IMR-90 (cell line): ENCODE measurements around the gene RBM8A. TPM values are rescaled to one million over a fixed set of nuclear protein-coding genes. Genes with fewer than 3 reads are reported as not detected.

Experiments used
- ATAC-seq: fragments of 200-7000 bp; cut with Tn5 transposase; 2 replicates; pipeline ENCODE4 v1.9.1; 2020; ENCODE audit warnings: low read depth, mild to moderate bottlenecking, moderate library complexity
- BruUV-seq: library from RNA; stranded (reverse); fragments of 400-500 nt; replicated peaks from 2 replicates; lab custom pipeline; 2021; lab: Mats Ljungman, UMichigan
- CTCF ChIA-PET: fragments of 300-600 bp; formaldehyde crosslinking; extraction: SDS; loops from one replicate; lab custom pipeline; 2021; ENCODE audit warnings: antibody characterized with exemption; lab: Yijun Ruan, JAX
- POLR2A ChIA-PET: fragments of 300-600 bp; sonication (Branson Sonifier 250); formaldehyde crosslinking; loops from one replicate; lab custom pipeline; 2022; ENCODE audit warnings: antibody characterized with exemption; ENCODE audit not compliant: unreplicated experiment; lab: Charles Lee
- DNase-seq: peaks from one replicate; pipeline ENCODE4 v3.0.0; 2013
- H2AFZ ChIP-seq: replicated peaks from 2 replicates; pipeline ENCODE3; 2013; ENCODE audit warnings: low read length, mild to moderate bottlenecking; ENCODE audit not compliant: poor library complexity
- H2AK5ac ChIP-seq: 2 replicates; pipeline ENCODE4 v1.6.1; 2013; ENCODE audit warnings: low read depth, low read length, inconsistent platforms
- H2AK9ac ChIP-seq: replicated peaks from 2 replicates; pipeline ENCODE3; 2013; ENCODE audit warnings: mild to moderate bottlenecking, low read depth, low read length, moderate library complexity; ENCODE audit not compliant: poor library complexity
- H2BK120ac ChIP-seq: 2 replicates; pipeline ENCODE4 v1.6.1; 2013; ENCODE audit warnings: low read depth, low read length, inconsistent platforms
- H2BK15ac ChIP-seq: 3 replicates; pipeline ENCODE4 v1.6.1; 2013; ENCODE audit warnings: low read depth, low read length, inconsistent platforms
- H2BK20ac ChIP-seq: 2 replicates; pipeline ENCODE4 v1.6.1; 2013; ENCODE audit warnings: low read depth, mild to moderate bottlenecking, inconsistent platforms, low read length, moderate library complexity
- H2BK5ac ChIP-seq: 2 replicates; pipeline ENCODE4 v1.6.1; 2013; ENCODE audit warnings: mild to moderate bottlenecking, low read depth, low read length, inconsistent platforms; ENCODE audit not compliant: poor library complexity, severe bottlenecking
- H3K14ac ChIP-seq: replicated peaks from 2 replicates; pipeline ENCODE4 v1.6.1; 2013; ENCODE audit warnings: low read depth, low read length, inconsistent platforms
- H3K18ac ChIP-seq: 2 replicates; pipeline ENCODE4 v1.6.1; 2013; ENCODE audit warnings: low read depth, low read length, control low read depth
- H3K23ac ChIP-seq: 2 replicates; pipeline ENCODE4 v1.6.1; 2013; ENCODE audit warnings: low read depth, low read length, inconsistent platforms
- H3K27ac ChIP-seq: 2 replicates; pipeline ENCODE4 v1.5.1; 2013; ENCODE audit warnings: mild to moderate bottlenecking, control low read depth, low read length; ENCODE audit not compliant: insufficient read depth
- H3K27me3 ChIP-seq: 2 replicates; pipeline ENCODE4 v1.6.1; 2013; ENCODE audit warnings: low read length; ENCODE audit not compliant: control insufficient read depth, insufficient read depth
- H3K36me3 ChIP-seq: 2 replicates; pipeline ENCODE4 v1.6.1; 2013; ENCODE audit warnings: low read length, mixed read lengths; ENCODE audit not compliant: control insufficient read depth, insufficient read depth
- H3K4ac ChIP-seq: 2 replicates; pipeline ENCODE4 v1.6.1; 2013; ENCODE audit warnings: low read depth, low read length, inconsistent platforms
- H3K4me1 ChIP-seq: 2 replicates; pipeline ENCODE4 v1.6.1; 2013; ENCODE audit warnings: low read length, mixed read lengths; ENCODE audit not compliant: control insufficient read depth, insufficient read depth
- H3K4me2 ChIP-seq: 2 replicates; pipeline ENCODE4 v1.6.1; 2013; ENCODE audit warnings: low read depth, mild to moderate bottlenecking, control low read depth, low read length, moderate library complexity
- H3K4me3 ChIP-seq: 2 replicates; pipeline ENCODE4 v1.5.1; 2013; ENCODE audit warnings: low read depth, mild to moderate bottlenecking, control low read depth, low read length, moderate library complexity; ENCODE audit not compliant: insufficient read depth
- H3K56ac ChIP-seq: 2 replicates; pipeline ENCODE4 v1.6.1; 2013; ENCODE audit warnings: low read length, inconsistent platforms; ENCODE audit not compliant: insufficient read depth; ENCODE audit errors: extremely low read depth
- H3K79me1 ChIP-seq, 2 experiments: 2 replicates each; pipeline ENCODE4 v1.6.1; 2013; ENCODE audit warnings: low read length in 2 of 2, inconsistent platforms in 1 of 2, low read depth in 1 of 2
- H3K9ac ChIP-seq: 2 replicates; pipeline ENCODE4 v1.6.1; 2013; ENCODE audit warnings: low read depth, low read length, control low read depth
- H3K9me1 ChIP-seq: 2 replicates; pipeline ENCODE4 v1.6.1; 2013; ENCODE audit warnings: low read length, inconsistent platforms; ENCODE audit not compliant: insufficient read depth
- H3K9me3 ChIP-seq: 2 replicates; pipeline ENCODE4 v1.6.1; 2013; ENCODE audit warnings: low read length; ENCODE audit not compliant: control insufficient read depth, insufficient read depth
- H4K20me1 ChIP-seq: 2 replicates; pipeline ENCODE4 v1.6.1; 2013; ENCODE audit warnings: low read length, inconsistent platforms; ENCODE audit not compliant: insufficient read depth
- H4K5ac ChIP-seq: 2 replicates; pipeline ENCODE4 v1.6.1; 2013; ENCODE audit warnings: mild to moderate bottlenecking, low read depth, low read length, control low read depth
- H4K8ac ChIP-seq, 2 experiments: 2 replicates each; pipeline ENCODE4 v1.6.1; 2013; ENCODE audit warnings: low read depth in 2 of 2, low read length in 2 of 2, control low read depth in 1 of 2, inconsistent platforms in 1 of 2
- H4K91ac ChIP-seq: 2 replicates; pipeline ENCODE4 v1.6.1; 2013; ENCODE audit warnings: low read depth, low read length, inconsistent platforms; ENCODE audit not compliant: insufficient read depth
- BHLHE40 ChIP-seq: fragments of 150-350 bp; IDR thresholded peaks from 2 replicates; pipeline ENCODE4 v1.6.1; 2016; ENCODE audit warnings: mild to moderate bottlenecking, low read depth, low read length
- CEBPB ChIP-seq: IDR thresholded peaks from 2 replicates; pipeline ENCODE4 v1.6.1; 2012; ENCODE audit warnings: low read depth, low read length, improper control_type of control experiment
- CHD1 ChIP-seq: IDR thresholded peaks from 2 replicates; pipeline ENCODE4 v1.6.1; 2012; ENCODE audit warnings: low read depth, low read length, improper control_type of control experiment
- FOS ChIP-seq: fragments of 150-350 bp; IDR thresholded peaks from 2 replicates; pipeline ENCODE4 v1.6.1; 2016; ENCODE audit warnings: low read depth, low read length
- MAFK ChIP-seq: IDR thresholded peaks from 2 replicates; pipeline ENCODE4 v1.6.1; 2012; ENCODE audit warnings: low read depth, low read length, improper control_type of control experiment
- MAZ ChIP-seq: IDR thresholded peaks from 2 replicates; pipeline ENCODE4 v1.6.1; 2012; ENCODE audit warnings: low read depth, mild to moderate bottlenecking, low read length, improper control_type of control experiment, moderate library complexity, borderline replicate concordance
- MXI1 ChIP-seq: IDR thresholded peaks from 2 replicates; pipeline ENCODE4 v1.6.1; 2012; ENCODE audit warnings: low read depth, mild to moderate bottlenecking, low read length, moderate library complexity, borderline replicate concordance
- NFE2L2 ChIP-seq: fragments of 150-350 bp; IDR thresholded peaks from 2 replicates; pipeline ENCODE4 v1.6.1; 2016; ENCODE audit warnings: low read depth, mild to moderate bottlenecking, low read length
- POLR2A ChIP-seq: IDR thresholded peaks from 2 replicates; pipeline ENCODE4 v1.6.1; 2012; ENCODE audit warnings: mild to moderate bottlenecking, low read depth, low read length
- RAD21 ChIP-seq: IDR thresholded peaks from 2 replicates; pipeline ENCODE4 v1.6.1; 2012; ENCODE audit warnings: low read length, improper control_type of control experiment
- RFX5 ChIP-seq: IDR thresholded peaks from 2 replicates; pipeline ENCODE4 v1.8.0; 2012; ENCODE audit warnings: low read depth, mild to moderate bottlenecking, low read length, moderate library complexity
- SMC3 ChIP-seq: fragments of 150-350 bp; IDR thresholded peaks from 2 replicates; pipeline ENCODE4 v1.6.1; 2016; ENCODE audit warnings: low read depth, mild to moderate bottlenecking, antibody characterized with exemption, low read length, moderate library complexity
- WGBS, 2 experiments: methylation state at CpG; one replicate each; pipeline versions ENCODE4 v1.1.5 to v1.1.7; 2013; ENCODE audit warnings: missing lambda C conversion rate in 2 of 2; ENCODE audit not compliant: insufficient read length in 1 of 2; ENCODE audit errors: extremely low coverage in 2 of 2; 5-methylcytosine and 5-hydroxymethylcytosine counted together
- dilution Hi-C: fragments of 300-500 bp; cut with HindIII; formaldehyde crosslinking; loops from one replicate; pipeline ENCODE4 v1.14.3; 2018; ENCODE audit warnings: low sequenced_read_pairs; ENCODE audit not compliant: unreplicated experiment
- in situ Hi-C: fragments of 300-500 bp; cut with MboI; formaldehyde crosslinking; loops from 3 replicates; pipeline ENCODE4 v1.14.3; 2019; ENCODE audit warnings: low sequenced_read_pairs, inconsistent platforms, mixed read lengths
- intact Hi-C: fragments of 100-400 bp; cut with micrococcal nuclease; formaldehyde crosslinking; loops from 2 replicates; pipeline ENCODE4 v1.10.0; 2022
- polyA plus RNA-seq, 3 experiments: library from polyadenylated mRNA; depleted of rRNA; stranded (reverse); fragments of >200 nt; gene quantifications; 2 replicates each; pipeline ENCODE4 v1.2.3, GENCODE V29; 2012; ENCODE audit warnings: low replicate concordance in 1 of 3
- total RNA-seq: library from RNA; depleted of rRNA; stranded (reverse); fragments of >200 nt; gene quantifications from 2 replicates; pipeline ENCODE4 v1.2.3, GENCODE V29; 2012
- TF ChIP-seq, protein P1 (sequence below): fragments of 150-350 bp; IDR thresholded peaks from 2 replicates; pipeline ENCODE4 v1.6.1; 2017; ENCODE audit warnings: mild to moderate bottlenecking, antibody characterized with exemption, low read length, low read depth
- TF ChIP-seq, protein P2 (sequence below): conservative IDR thresholded peaks from 2 replicates; pipeline ENCODE4 v1.5.1; 2012; ENCODE audit warnings: mild to moderate bottlenecking, low read depth, low read length, improper control_type of control experiment
- TF ChIP-seq, protein P3 (sequence below): fragments of 150-350 bp; IDR thresholded peaks from 2 replicates; pipeline ENCODE4 v1.6.1; 2016; ENCODE audit warnings: low read depth, mild to moderate bottlenecking, low read length, moderate library complexity, borderline replicate concordance

RBM8A gene
- total and polyA plus RNA-seq, 2 of the 4 experiments (the other 2 are of a cell fraction) = 94.1 to 251 TPM

DNA sequence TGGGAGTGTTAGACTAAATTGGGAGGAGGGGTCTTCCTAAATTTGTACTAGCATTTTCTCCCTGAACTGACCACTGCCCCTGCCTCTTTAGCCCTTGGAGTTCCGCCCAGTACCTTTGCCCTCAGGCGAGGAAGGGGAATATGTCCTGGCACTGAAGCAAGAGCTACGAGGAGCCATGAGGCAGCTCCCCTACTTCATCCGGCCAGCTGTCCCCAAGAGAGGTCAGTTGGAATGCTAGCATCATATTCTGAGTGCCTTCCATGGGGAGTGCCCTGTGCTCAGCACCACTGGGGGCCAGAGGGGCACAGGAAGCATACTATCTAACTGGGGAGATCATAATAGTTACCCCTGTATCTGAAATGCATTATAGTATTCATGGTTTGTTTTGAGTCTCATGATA is 47.9 kb upstream of the RBM8A start:
- dilution Hi-C loops (no loop called here), in situ Hi-C loops (no loop called here), intact Hi-C loops (no loop called here)
- no peak overlapping the region for H3K4me2 ChIP-seq
- H3K18ac ChIP-seq = no peak overlapping the region
- H4K8ac ChIP-seq = no peak overlapping the region
- DNase-seq (no peak), ATAC-seq (no peak)
- H2BK15ac ChIP-seq = no peak overlapping the region
- no TSS peak for BruUV-seq
- no peak overlapping the region for H3K56ac ChIP-seq
- no peak overlapping the region for H3K9ac ChIP-seq
- no peak overlapping the region for H2AFZ ChIP-seq
- H3K4me1 ChIP-seq = peaks cover 14% of the 10 kb centered on the region
- H4K91ac ChIP-seq = no peak overlapping the region
- TF ChIP-seq CHD1 = no peak
- no peak for TF ChIP-seq MAZ
- TF ChIP-seq RFX5 = no peak
- TF ChIP-seq, protein P1, sequence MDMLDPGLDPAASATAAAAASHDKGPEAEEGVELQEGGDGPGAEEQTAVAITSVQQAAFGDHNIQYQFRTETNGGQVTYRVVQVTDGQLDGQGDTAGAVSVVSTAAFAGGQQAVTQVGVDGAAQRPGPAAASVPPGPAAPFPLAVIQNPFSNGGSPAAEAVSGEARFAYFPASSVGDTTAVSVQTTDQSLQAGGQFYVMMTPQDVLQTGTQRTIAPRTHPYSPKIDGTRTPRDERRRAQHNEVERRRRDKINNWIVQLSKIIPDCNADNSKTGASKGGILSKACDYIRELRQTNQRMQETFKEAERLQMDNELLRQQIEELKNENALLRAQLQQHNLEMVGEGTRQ = no peak
- no peak for TF ChIP-seq MAFK
- TF ChIP-seq, protein P2, sequence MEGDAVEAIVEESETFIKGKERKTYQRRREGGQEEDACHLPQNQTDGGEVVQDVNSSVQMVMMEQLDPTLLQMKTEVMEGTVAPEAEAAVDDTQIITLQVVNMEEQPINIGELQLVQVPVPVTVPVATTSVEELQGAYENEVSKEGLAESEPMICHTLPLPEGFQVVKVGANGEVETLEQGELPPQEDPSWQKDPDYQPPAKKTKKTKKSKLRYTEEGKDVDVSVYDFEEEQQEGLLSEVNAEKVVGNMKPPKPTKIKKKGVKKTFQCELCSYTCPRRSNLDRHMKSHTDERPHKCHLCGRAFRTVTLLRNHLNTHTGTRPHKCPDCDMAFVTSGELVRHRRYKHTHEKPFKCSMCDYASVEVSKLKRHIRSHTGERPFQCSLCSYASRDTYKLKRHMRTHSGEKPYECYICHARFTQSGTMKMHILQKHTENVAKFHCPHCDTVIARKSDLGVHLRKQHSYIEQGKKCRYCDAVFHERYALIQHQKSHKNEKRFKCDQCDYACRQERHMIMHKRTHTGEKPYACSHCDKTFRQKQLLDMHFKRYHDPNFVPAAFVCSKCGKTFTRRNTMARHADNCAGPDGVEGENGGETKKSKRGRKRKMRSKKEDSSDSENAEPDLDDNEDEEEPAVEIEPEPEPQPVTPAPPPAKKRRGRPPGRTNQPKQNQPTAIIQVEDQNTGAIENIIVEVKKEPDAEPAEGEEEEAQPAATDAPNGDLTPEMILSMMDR = no peak
- TF ChIP-seq CEBPB = no peak
- no peak for TF ChIP-seq NFE2L2
- TF ChIP-seq FOS = no peak
- TF ChIP-seq RAD21 = no peak
- TF ChIP-seq, protein P3, sequence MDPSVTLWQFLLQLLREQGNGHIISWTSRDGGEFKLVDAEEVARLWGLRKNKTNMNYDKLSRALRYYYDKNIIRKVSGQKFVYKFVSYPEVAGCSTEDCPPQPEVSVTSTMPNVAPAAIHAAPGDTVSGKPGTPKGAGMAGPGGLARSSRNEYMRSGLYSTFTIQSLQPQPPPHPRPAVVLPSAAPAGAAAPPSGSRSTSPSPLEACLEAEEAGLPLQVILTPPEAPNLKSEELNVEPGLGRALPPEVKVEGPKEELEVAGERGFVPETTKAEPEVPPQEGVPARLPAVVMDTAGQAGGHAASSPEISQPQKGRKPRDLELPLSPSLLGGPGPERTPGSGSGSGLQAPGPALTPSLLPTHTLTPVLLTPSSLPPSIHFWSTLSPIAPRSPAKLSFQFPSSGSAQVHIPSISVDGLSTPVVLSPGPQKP = no peak
- TF ChIP-seq SMC3 = no peak
- TF ChIP-seq POLR2A = no peak
- no peak for TF ChIP-seq BHLHE40
- no peak for TF ChIP-seq MXI1
- H2AK5ac ChIP-seq = no peak overlapping the region
- no peaks in the 10 kb centered on the region for H4K20me1 ChIP-seq
- H2BK5ac ChIP-seq = no peak overlapping the region
- H3K27ac ChIP-seq = no peak overlapping the region
- H3K4ac ChIP-seq = no peak overlapping the region
- no peaks in the 10 kb centered on the region for H3K9me3 ChIP-seq
- H3K14ac ChIP-seq = no peak overlapping the region
- H2BK20ac ChIP-seq = no peak overlapping the region
- 78% methylated on average over 4 of the region's 4 CpGs; no CpG with 5 or more reads in 1 of the 2 experiments for WGBS, 2 experiments
- no peaks in the 10 kb centered on the region for H3K36me3 ChIP-seq
- H3K4me3 ChIP-seq = no peak overlapping the region
- CTCF ChIA-PET = no interaction called here
- no peak overlapping the region for H2AK9ac ChIP-seq
- H3K23ac ChIP-seq = no peak overlapping the region
- peaks cover 6% of the 10 kb centered on the region for H3K9me1 ChIP-seq
- H3K79me1 ChIP-seq = peaks cover 0 to 10% of the 10 kb centered on the region in 2 experiments; a peak in 3 of 4 replicates
- H3K27me3 ChIP-seq = no peaks in the 10 kb centered on the region
- no peak overlapping the region for H2BK120ac ChIP-seq
- no peak overlapping the region for H4K5ac ChIP-seq
- POLR2A ChIA-PET = no interaction called here
